ENCODE results near the gene MGAT2. TPM values are rescaled to one million over a fixed set of nuclear protein-coding genes. Genes with fewer than 3 reads are reported as not detected.

The MGAT2 gene
- total and polyA plus RNA-seq, 9 of the 15 experiments (the other 6 are each of a cell fraction or from before 2014, with no cell fraction given), result 0.03 to 33.3 (median 24.6) TPM; not detected in 1

GRCh38 chr14:49585803-49586672, 34.6 kb upstream of the MGAT2 start, which contains the start of gene RPS29 (continued):
- TF ChIP-seq RREB1 (CRISPR knock-in tag; IDR thresholded peaks at IDR 0.05), result no peak; the same call in 1 of the 2 replicates
- TF ChIP-seq FOXA1 (IDR thresholded peaks at IDR 0.05; ENCODE audit: borderline replicate concordance), result no peak
- no peak for TF ChIP-seq FOXM1 (IDR thresholded peaks at IDR 0.05; ENCODE audit: low read depth)
- no peak for TF ChIP-seq FOXM1 (CRISPR knock-in tag; IDR thresholded peaks at IDR 0.05; ENCODE audit: low read depth)
- no peak for TF ChIP-seq HBP1 (CRISPR knock-in tag; IDR thresholded peaks at IDR 0.05)
- TF ChIP-seq FOXK2 (conservative IDR thresholded peaks at IDR 0.05 in 1 of 2, IDR thresholded peaks at IDR 0.05 in 1 of 2; ENCODE audit: low read depth in 2 of 2), result peak; percentile 53 to 63
- no peak for TF ChIP-seq ZNF165 (CRISPR knock-in tag; IDR thresholded peaks at IDR 0.05; ENCODE audit: borderline replicate concordance)
- no peak for TF ChIP-seq MCM3 (IDR thresholded peaks at IDR 0.05)
- TF ChIP-seq RAD51 (IDR thresholded peaks at IDR 0.05; ENCODE audit: borderline replicate concordance, low read depth), result no peak
- no peak for TF ChIP-seq ZNF785 (CRISPR knock-in tag; IDR thresholded peaks at IDR 0.05)
- no peak for TF ChIP-seq MIER1 (IDR thresholded peaks at IDR 0.05; ENCODE audit: low read depth)
- TF ChIP-seq RFX1 (IDR thresholded peaks at IDR 0.05), result no peak
- no peak for TF ChIP-seq THAP7 (CRISPR knock-in tag; IDR thresholded peaks at IDR 0.05)
- no peak for TF ChIP-seq SMARCA5 (IDR thresholded peaks at IDR 0.05)
- TF ChIP-seq SREBF2 (CRISPR knock-in tag; IDR thresholded peaks at IDR 0.05), result no peak
- TF ChIP-seq FOSL1 (tag; conservative IDR thresholded peaks at IDR 0.05), result peak; percentile 82
- no peak for TF ChIP-seq TCF7L2 (IDR thresholded peaks at IDR 0.05; ENCODE audit: low read depth, low read length)
- no peak for TF ChIP-seq PURB (CRISPR knock-in tag; IDR thresholded peaks at IDR 0.05; ENCODE audit: low read depth)
- TF ChIP-seq SMC3 (conservative IDR thresholded peaks at IDR 0.05; ENCODE audit: insufficient read depth, low read depth, low read length), result no peak
- no peak for TF ChIP-seq CREBBP (IDR thresholded peaks at IDR 0.05; ENCODE audit: low read depth, low read length)
- no peak for TF ChIP-seq ZNF764 (CRISPR knock-in tag; IDR thresholded peaks at IDR 0.05; ENCODE audit: low read depth)
- TF ChIP-seq CHD4 (IDR thresholded peaks at IDR 0.05; ENCODE audit: insufficient read depth, insufficient replicate concordance, low read depth, low read length, poor library complexity, severe bottlenecking), result no peak

Measured in K562 (cell line).